HEK293 (cell line): ENCODE measurements around the gene UBXN6.

ENCODE experiments used
- BCL6B ChIP-seq: fragments of 450-650 bp; formaldehyde crosslinking; IDR thresholded peaks from 2 replicates; pipeline ENCODE4 v1.5.1; 2017; ENCODE audit warnings: missing biosample characterization, missing genetic modification characterization
- INSM2 ChIP-seq: fragments of 450-650 bp; formaldehyde crosslinking; IDR thresholded peaks from 2 replicates; pipeline ENCODE4 v1.5.1; 2016; ENCODE audit warnings: missing biosample characterization, missing genetic modification characterization
- KLF10 ChIP-seq: fragments of 450-650 bp; IDR thresholded peaks from 2 replicates; pipeline ENCODE4 v1.5.1; 2018; ENCODE audit warnings: missing biosample characterization, mild to moderate bottlenecking, missing genetic modification characterization
- OSR2 ChIP-seq: fragments of 450-650 bp; formaldehyde crosslinking; IDR thresholded peaks from 2 replicates; pipeline ENCODE4 v1.5.1; 2016; ENCODE audit warnings: missing biosample characterization, missing genetic modification characterization
- PRDM2 ChIP-seq: fragments of 450-650 bp; formaldehyde crosslinking; IDR thresholded peaks from 2 replicates; pipeline ENCODE4 v1.5.1; 2016; ENCODE audit warnings: missing biosample characterization, missing genetic modification characterization, borderline replicate concordance
- PRDM6 ChIP-seq: fragments of 450-650 bp; formaldehyde crosslinking; IDR thresholded peaks from 2 replicates; pipeline ENCODE4 v1.5.1; 2017; ENCODE audit warnings: missing biosample characterization, missing genetic modification characterization
- SALL2 ChIP-seq: fragments of 450-650 bp; formaldehyde crosslinking; IDR thresholded peaks from 2 replicates; pipeline ENCODE4 v1.5.0; 2017; ENCODE audit warnings: missing biosample characterization, mild to moderate bottlenecking, missing genetic modification characterization, borderline replicate concordance
- SP7 ChIP-seq: fragments of 450-650 bp; formaldehyde crosslinking; IDR thresholded peaks from 2 replicates; pipeline ENCODE4 v1.5.1; 2016; ENCODE audit warnings: missing biosample characterization, missing genetic modification characterization
- WT1 ChIP-seq: fragments of 450-650 bp; formaldehyde crosslinking; IDR thresholded peaks from 2 replicates; pipeline ENCODE4 v1.5.1; 2016; ENCODE audit warnings: missing biosample characterization, missing genetic modification characterization
- ZBTB17 ChIP-seq: fragments of 450-650 bp; formaldehyde crosslinking; IDR thresholded peaks from 2 replicates; pipeline ENCODE4 v1.5.1; 2016; ENCODE audit warnings: missing biosample characterization, missing genetic modification characterization
- ZBTB49 ChIP-seq: fragments of 450-650 bp; formaldehyde crosslinking; IDR thresholded peaks from 2 replicates; pipeline ENCODE4 v1.5.1; 2016; ENCODE audit warnings: missing biosample characterization, missing genetic modification characterization, low read depth
- ZEB2 ChIP-seq: fragments of 450-650 bp; formaldehyde crosslinking; IDR thresholded peaks from 2 replicates; pipeline ENCODE4 v1.5.1; 2016; ENCODE audit warnings: missing biosample characterization, missing genetic modification characterization
- ZNF146 ChIP-seq: fragments of 450-650 bp; formaldehyde crosslinking; IDR thresholded peaks from 2 replicates; pipeline ENCODE4 v1.5.1; 2016; ENCODE audit warnings: missing biosample characterization, missing genetic modification characterization
- ZNF24 ChIP-seq: fragments of 450-650 bp; formaldehyde crosslinking; IDR thresholded peaks from 2 replicates; pipeline ENCODE4 v1.5.1; 2016; ENCODE audit warnings: missing biosample characterization, missing genetic modification characterization
- ZNF324 ChIP-seq: fragments of 450-650 bp; formaldehyde crosslinking; IDR thresholded peaks from 2 replicates; pipeline ENCODE4 v1.5.1; 2016; ENCODE audit warnings: missing biosample characterization, missing genetic modification characterization
- ZNF521 ChIP-seq: fragments of 450-650 bp; formaldehyde crosslinking; IDR thresholded peaks from 2 replicates; pipeline ENCODE4 v1.5.1; 2017; ENCODE audit warnings: missing biosample characterization, mild to moderate bottlenecking, missing genetic modification characterization
- ZNF561 ChIP-seq: fragments of 450-650 bp; IDR thresholded peaks from 2 replicates; pipeline ENCODE4 v1.5.1; 2018; ENCODE audit warnings: missing biosample characterization, missing genetic modification characterization, borderline replicate concordance
- ZNF580 ChIP-seq: fragments of 450-650 bp; formaldehyde crosslinking; IDR thresholded peaks from 2 replicates; pipeline ENCODE4 v1.5.1; 2016; ENCODE audit warnings: missing biosample characterization, missing genetic modification characterization
- ZNF585B ChIP-seq: fragments of 450-650 bp; formaldehyde crosslinking; IDR thresholded peaks from 2 replicates; pipeline ENCODE4 v1.5.1; 2016; ENCODE audit warnings: missing biosample characterization, missing genetic modification characterization
- ZNF610 ChIP-seq: fragments of 450-650 bp; formaldehyde crosslinking; IDR thresholded peaks from 2 replicates; pipeline ENCODE4 v1.5.1; 2016; ENCODE audit warnings: missing biosample characterization, missing genetic modification characterization, borderline replicate concordance
- ZNF624 ChIP-seq: fragments of 450-650 bp; formaldehyde crosslinking; IDR thresholded peaks from 2 replicates; pipeline ENCODE4 v1.5.1; 2017; ENCODE audit warnings: missing biosample characterization, missing genetic modification characterization
- ZNF626 ChIP-seq: fragments of 450-650 bp; sonication (Bioruptor Pico); formaldehyde crosslinking; IDR thresholded peaks from 2 replicates; pipeline ENCODE4 v1.5.1; 2018; ENCODE audit warnings: missing biosample characterization, missing genetic modification characterization, inconsistent platforms
- ZNF639 ChIP-seq: fragments of 450-650 bp; formaldehyde crosslinking; IDR thresholded peaks from 2 replicates; pipeline ENCODE4 v1.5.1; 2016; ENCODE audit warnings: missing biosample characterization, missing genetic modification characterization
- ZNF777 ChIP-seq: fragments of 450-650 bp; formaldehyde crosslinking; IDR thresholded peaks from 2 replicates; pipeline ENCODE4 v1.5.1; 2017; ENCODE audit warnings: missing biosample characterization, missing genetic modification characterization, borderline replicate concordance
- ZNF785 ChIP-seq: fragments of 450-650 bp; formaldehyde crosslinking; IDR thresholded peaks from 2 replicates; pipeline ENCODE4 v1.5.1; 2016; ENCODE audit warnings: missing biosample characterization, missing genetic modification characterization
- ZSCAN23 ChIP-seq: fragments of 450-650 bp; formaldehyde crosslinking; IDR thresholded peaks from 2 replicates; pipeline ENCODE4 v1.5.1; 2016; ENCODE audit warnings: missing biosample characterization, missing genetic modification characterization

The UBXN6 gene

GRCh38 chr19:4414800-4415321 lies 42.7 kb downstream of the UBXN6 start (continued):
- TF ChIP-seq ZNF639 (tag by site-specific recombination) (no peak), ZNF624 (tag by site-specific recombination) (no peak), ZNF626 (tag by site-specific recombination) (no peak), ZNF146 (no peak), ZBTB49 (tag by site-specific recombination) (no peak), ZNF785 (no peak), PRDM2 (tag by site-specific recombination) (no peak), ZNF24 (no peak), KLF10 (tag by site-specific recombination) (peak; percentile 39; the same call in 1 of the 2 replicates), ZNF324 (tag by site-specific recombination) (no peak), OSR2 (tag by site-specific recombination) (peak; percentile 75), ZEB2 (no peak), SP7 (no peak), SALL2 (tag by site-specific recombination) (no peak), ZNF580 (tag by site-specific recombination) (no peak), ZNF521 (tag by site-specific recombination) (no peak), ZNF585B (tag by site-specific recombination) (no peak), ZSCAN23 (tag by site-specific recombination) (no peak), ZBTB17 (tag by site-specific recombination) (peak; percentile 75), PRDM6 (tag by site-specific recombination) (peak; percentile 54), BCL6B (tag by site-specific recombination) (no peak), INSM2 (tag by site-specific recombination) (no peak), ZNF561 (tag by site-specific recombination) (peak; percentile 55; the same call in 1 of the 2 replicates), WT1 (tag by site-specific recombination) (peak; percentile 66), ZNF610 (no peak), ZNF777 (tag by site-specific recombination) (no peak)
